ENCODE measurements around the gene C1R.
A peak's percentile ranks its signal among the peaks of the same experiment; 100 is the strongest.
"Not testable (repeated sequence)": the region's sequence is repeated elsewhere in the genome, so short reads cannot be mapped to it uniquely, and the experiment has no call there.

C1R gene

GRCh38 chr12:7120166-7120565 is 27.9 kb upstream of the C1R start:
- DNase-seq (ENCODE audit: low read depth), result no peak

- no peak for DNase-seq (ENCODE audit: low read depth)
Measured at GRCh38 chr12:7118881-7119280, 26.6 kb upstream of the C1R start.

- no peak for DNase-seq (ENCODE audit: low read depth)
Measured at GRCh38 chr12:7117670-7118069, 25.4 kb upstream of the C1R start.

GRCh38 chr12:7116916-7117315 is 24.7 kb upstream of the C1R start:
- DNase-seq (ENCODE audit: low read depth), result no peak

- DNase-seq (ENCODE audit: low read depth), result no peak
Measured at GRCh38 chr12:7116196-7116595, 24.0 kb upstream of the C1R start.

GRCh38 chr12:7114851-7115250 is 22.6 kb upstream of the C1R start:
- no peak for DNase-seq (ENCODE audit: low read depth)

- DNase-seq (ENCODE audit: low read depth), result no peak
Measured at GRCh38 chr12:7114008-7114407, 21.8 kb upstream of the C1R start.

GRCh38 chr12:7113389-7113871 is 21.2 kb upstream of the C1R start:
- no peak for DNase-seq (ENCODE audit: low read depth)

GRCh38 chr12:7112041-7112440 is 19.8 kb upstream of the C1R start:
- no peak for DNase-seq (ENCODE audit: low read depth)

- DNase-seq (ENCODE audit: low read depth), result no peak
Measured at GRCh38 chr12:7110661-7111060, 18.4 kb upstream of the C1R start.

GRCh38 chr12:7109572-7109920 is 17.3 kb upstream of the C1R start:
- no peak for DNase-seq (ENCODE audit: low read depth)

GRCh38 chr12:7108796-7109571 is 16.7 kb upstream of the C1R start, which contains the start of gene C1RL:
Gene C1RL (minus strand): TSS chr12:7109214. CDS start chr12:7109180, 34 bp downstream.
- DNase-seq (ENCODE audit: low read depth), result peak; percentile 72

- peak; percentile 62 for DNase-seq (ENCODE audit: low read depth)
Measured at GRCh38 chr12:7108003-7108795, 16.0 kb upstream of the C1R start.

- DNase-seq (ENCODE audit: low read depth), result no peak
Measured at GRCh38 chr12:7107636-7108002, 15.4 kb upstream of the C1R start.

- DNase-seq (ENCODE audit: low read depth), result not testable (repeated sequence)
Measured at GRCh38 chr12:7107181-7107580, 14.9 kb upstream of the C1R start.

GRCh38 chr12:7106082-7106481 is 13.8 kb upstream of the C1R start:
- DNase-seq (ENCODE audit: low read depth), result no peak

- no peak for DNase-seq (ENCODE audit: low read depth)
Measured at GRCh38 chr12:7103837-7104584, 11.8 kb upstream of the C1R start.

GRCh38 chr12:7102582-7102981 is 10.3 kb upstream of the C1R start:
- DNase-seq (ENCODE audit: low read depth), result no peak

GRCh38 chr12:7101694-7102131 is 9.5 kb upstream of the C1R start:
- DNase-seq (ENCODE audit: low read depth), result no peak

GRCh38 chr12:7101047-7101693 is 8.9 kb upstream of the C1R start:
- DNase-seq (ENCODE audit: low read depth), result no peak

GRCh38 chr12:7100239-7100638 is 8.0 kb upstream of the C1R start:
- DNase-seq (ENCODE audit: low read depth), result no peak
